K562 (cell line): ENCODE data around the gene RAE1. TPM values are rescaled to one million over a fixed set of nuclear protein-coding genes. Genes with fewer than 3 reads are reported as not detected.

ENCODE experiments used
- ATAC-seq: fragments of 200-7000 bp; cut with Tn5 transposase; 3 replicates; pipeline ENCODE4 v1.9.1; 2020; ENCODE audit warnings: moderate library complexity
- BruUV-seq: library from RNA; stranded (reverse); fragments of 400-500 nt; replicated peaks from 2 replicates; lab custom pipeline; 2021; lab: Mats Ljungman, UMichigan
- CTCF ChIA-PET: fragments of 300-600 bp; formaldehyde crosslinking; extraction: SDS; loops from one replicate; lab custom pipeline; 2021; ENCODE audit warnings: low intra/inter-chr PET ratio; lab: Yijun Ruan, JAX
- POLR2A ChIA-PET: fragments of 300-600, 350-650 bp; sonication (Branson Sonifier 250); formaldehyde crosslinking; extraction: SDS; loops from one replicate; lab custom pipeline; 2021; ENCODE audit warnings: antibody characterized with exemption, inconsistent platforms; lab: Yijun Ruan, JAX
- DNase-seq, 4 experiments: peaks; one replicate each; pipeline versions ENCODE4 v3.0.0 to v3.0.0-alpha.2; 2011 to 2018; ENCODE audit warnings: low spot score in 3 of 4, mixed read lengths in 3 of 4; ENCODE audit errors: extremely low read depth in 1 of 4
- FAIRE-seq: peaks from 2 replicates; lab custom pipeline; 2011; peaks lifted over from hg19 to GRCh38; lab: Jason Lieb, UNC
- H2AFZ ChIP-seq: 2 replicates; pipeline ENCODE4 v1.6.0; 2011; ENCODE audit warnings: low read depth, low read length, control low read depth, inconsistent platforms
- H3K27ac ChIP-seq: fragments of 200-600 bp; 3 replicates; pipeline ENCODE4 v1.8.0; 2011; ENCODE audit warnings: low read depth, mild to moderate bottlenecking, control low read depth, inconsistent platforms, low read length, moderate library complexity, mixed read lengths; ENCODE audit errors: extremely low read depth
- H3K27me3 ChIP-seq, 2 experiments: fragments of 300-600 bp in 1 of 2; 2 replicates in 1 of 2; 3 replicates in 1 of 2; pipeline versions ENCODE4 v1.6.0 to v1.8.0; 2011; ENCODE audit warnings: inconsistent platforms in 2 of 2, low read length in 2 of 2, mild to moderate bottlenecking in 1 of 2, mixed read lengths in 1 of 2, moderate library complexity in 1 of 2; ENCODE audit not compliant: control insufficient read depth in 2 of 2, insufficient read depth in 2 of 2
- H3K36me3 ChIP-seq: fragments of 300-600 bp; 3 replicates; pipeline ENCODE4 v1.8.0; 2011; ENCODE audit warnings: mild to moderate bottlenecking, low read length, inconsistent platforms; ENCODE audit not compliant: control insufficient read depth, insufficient read depth
- H3K4me1 ChIP-seq, 2 experiments: fragments of 200-600 bp in 1 of 2; replicated peaks in 1 of 2; 2 replicates in 1 of 2; 3 replicates in 1 of 2; pipeline versions ENCODE4 v1.5.1 to v1.8.0; 2011; ENCODE audit warnings: inconsistent platforms in 2 of 2, low read length in 2 of 2, mild to moderate bottlenecking in 1 of 2, mixed read lengths in 1 of 2, moderate library complexity in 1 of 2; ENCODE audit not compliant: control insufficient read depth in 2 of 2, insufficient read depth in 2 of 2
- H3K4me2 ChIP-seq: 2 replicates; pipeline ENCODE4 v1.6.1; 2011; ENCODE audit warnings: low read length, control low read depth, inconsistent platforms, mixed read lengths; ENCODE audit not compliant: insufficient read depth
- H3K4me3 ChIP-seq: fragments of 200-600 bp; sonication (generic), shearing (Covaris generic); 2 replicates; pipeline ENCODE4 v1.5.1; 2016; ENCODE audit warnings: control low read depth, inconsistent platforms
- H3K79me2 ChIP-seq: fragments of 200-600 bp; 3 replicates; pipeline ENCODE4 v1.8.0; 2011; ENCODE audit warnings: low read length, inconsistent platforms; ENCODE audit not compliant: control insufficient read depth, insufficient read depth
- H3K9ac ChIP-seq, 2 experiments: 2 replicates each; pipeline versions ENCODE4 v1.6.0 to v1.6.1; 2011; ENCODE audit warnings: low read depth in 2 of 2, low read length in 2 of 2, control low read depth in 1 of 2, inconsistent platforms in 1 of 2, mild to moderate bottlenecking in 1 of 2, mixed read lengths in 1 of 2; ENCODE audit not compliant: insufficient read depth in 1 of 2
- H3K9me1 ChIP-seq: one replicate; pipeline ENCODE4 v1.6.0; 2011; ENCODE audit warnings: inconsistent platforms, mild to moderate bottlenecking, low read length, moderate library complexity; ENCODE audit not compliant: control insufficient read depth, insufficient read depth
- H3K9me3 ChIP-seq: replicated peaks from 2 replicates; pipeline ENCODE4 v1.5.1; 2011; ENCODE audit warnings: low read depth, low read length, inconsistent platforms; ENCODE audit not compliant: control insufficient read depth, insufficient read depth
- H4K20me1 ChIP-seq: replicated peaks from 2 replicates; pipeline ENCODE4 v1.6.1; 2011; ENCODE audit warnings: low read length, inconsistent platforms, mixed read lengths; ENCODE audit not compliant: control insufficient read depth, insufficient read depth
- ETS1 ChIP-seq: conservative IDR thresholded peaks from 2 replicates; pipeline ENCODE4 v1.6.1; 2011; ENCODE audit warnings: low read depth, mild to moderate bottlenecking, low read length; ENCODE audit not compliant: control insufficient read depth
- NRF1 ChIP-seq, 2 experiments: fragments of 450-650 bp; IDR thresholded peaks in 1 of 2; conservative IDR thresholded peaks in 1 of 2; 2 replicates each; pipeline ENCODE4 v1.6.1; 2014; ENCODE audit warnings: mild to moderate bottlenecking in 2 of 2
- SP2 ChIP-seq: IDR thresholded peaks from 2 replicates; pipeline ENCODE4 v1.6.1; 2011; ENCODE audit warnings: mild to moderate bottlenecking, low read depth, low read length, moderate library complexity; ENCODE audit not compliant: poor library complexity, severe bottlenecking; ENCODE audit errors: extremely low read depth
- ZNF239 ChIP-seq: fragments of 250-450 bp; sonication (Bioruptor Pico); IDR thresholded peaks from 2 replicates; pipeline ENCODE4 v1.4.0; 2020; ENCODE audit warnings: mild to moderate bottlenecking
- ZNF280B ChIP-seq: fragments of 250-450 bp; sonication (Bioruptor Pico); IDR thresholded peaks from 2 replicates; pipeline ENCODE4 v1.5.1; 2021; ENCODE audit warnings: mild to moderate bottlenecking
- ZNF311 ChIP-seq: fragments of 250-450 bp; sonication (Bioruptor Pico); IDR thresholded peaks from 2 replicates; pipeline ENCODE4 v1.4.0; 2020; ENCODE audit warnings: mild to moderate bottlenecking, moderate library complexity
- ZNF639 ChIP-seq, 2 experiments: fragments of 200-800 bp in 1 of 2; sonication (Bioruptor generic) in 1 of 2; sonication (generic) in 1 of 2; formaldehyde crosslinking in 1 of 2; IDR thresholded peaks in 1 of 2; conservative IDR thresholded peaks in 1 of 2; 2 replicates each; pipeline versions ENCODE4 v1.5.0 to v1.6.1; 2016 to 2020; ENCODE audit warnings: missing compliant biosample characterization in 1 of 2, missing genetic modification characterization in 1 of 2, missing genetic modification reagents in 1 of 2
- WGBS: fragments of 100-300 bp; shearing (Covaris generic); methylation state at CpG from one replicate; pipeline ENCODE4 v1.1.6; 2016; ENCODE audit warnings: low coverage, mixed read lengths; ENCODE audit not compliant: insufficient coverage; ENCODE audit errors: missing lambda C conversion rate; 5-methylcytosine and 5-hydroxymethylcytosine counted together
- in situ Hi-C: fragments of 300-500 bp; cut with MboI; formaldehyde crosslinking; loops from 4 replicates; pipeline ENCODE4 v1.15.0; 2018; ENCODE audit warnings: inconsistent platforms, mixed read lengths
- intact Hi-C: fragments of 100-400 bp; cut with micrococcal nuclease; formaldehyde crosslinking; loops from 2 replicates; pipeline ENCODE4 v1.14.2; 2022
- polyA plus RNA-seq, 8 experiments: library from polyadenylated mRNA; depleted of rRNA in 4 of 8; stranded (reverse) in 5 of 8; unstranded in 3 of 8; fragments of >200 nt; fragmentation: Nextera tagmentation in 2 of 8; fragmentation: Illumina TruSeq in 1 of 8; extraction: Ambion mirVana in 2 of 8; extraction: Trizol in 1 of 8; gene quantifications; 2 replicates each; pipeline versions ENCODE4 v1.2.1 to v1.2.3, GENCODE V29; 2011 to 2014; ENCODE audit warnings: inconsistent platforms in 1 of 8, missing spikeins in 1 of 8
- total RNA-seq, 7 experiments: library from RNA; depleted of rRNA in 6 of 7; stranded (reverse); fragments of >200 nt in 6 of 7; fragmentation: Illumina TruSeq in 2 of 7; extraction: Trizol in 2 of 7; gene quantifications; 2 replicates each; pipeline versions ENCODE4 v1.2.1 to v1.2.3, GENCODE V29; 2011 to 2021; ENCODE audit warnings: low replicate concordance in 1 of 7

RAE1 gene
- total and polyA plus RNA-seq, 9 of the 15 experiments (the other 6 are each of a cell fraction or from before 2014, with no cell fraction given) = 33.7 to 248 (median 77.7) TPM

GRCh38 chr20:57378646-57379262 is 27.7 kb downstream of the RAE1 start (continued):
- TF ChIP-seq NRF1 (conservative IDR thresholded peaks at IDR 0.05 in 1 of 2, IDR thresholded peaks at IDR 0.05 in 1 of 2) (no peak), ZNF311 (no peak), ETS1 (no peak), ZNF280B (no peak), SP2 (no peak)
- TF ChIP-seq, all 486 proteins: peak for 0

- no peaks in the 10 kb centered on the region for H3K27me3 ChIP-seq
- no TSS peak for BruUV-seq
- H3K79me2 ChIP-seq = no peaks in the 10 kb centered on the region; the same call in 2 of the 3 replicates
- no peaks in the 10 kb centered on the region for H3K9me3 ChIP-seq
- H3K4me1 ChIP-seq = peaks cover 0 to 6% of the 10 kb centered on the region in 2 experiments; a peak in 2 of 5 replicates
- no peak overlapping the region for H2AFZ ChIP-seq
- in situ Hi-C loops (loop anchor here (25.0 kb wide), 1 partner anchor 833 kb away; no protein-coding TSS in a partner anchor), intact Hi-C loops (no loop called here)
- no peak overlapping the region for H3K27ac ChIP-seq
- CTCF ChIA-PET = interaction anchor here (4.3 kb wide), 1 partner anchor 115 kb away, joined by 77 read pairs; no protein-coding TSS in a partner anchor
- no peak overlapping the region for H3K9ac ChIP-seq
- H3K4me2 ChIP-seq = no peak overlapping the region
- peaks cover 57% of the 10 kb centered on the region for H3K36me3 ChIP-seq
- H3K9me1 ChIP-seq = no peaks in the 10 kb centered on the region
- no peak for ATAC-seq
- H3K4me3 ChIP-seq = no peak overlapping the region
- TF ChIP-seq ZNF639 (CRISPR knock-in tag; conservative IDR thresholded peaks at IDR 0.05 in 1 of 2, IDR thresholded peaks at IDR 0.05 in 1 of 2) (no peak), ZNF239 (CRISPR knock-in tag) (peak; percentile 82)
- TF ChIP-seq, all 486 proteins: peak for 1
- 62% methylated on average over 5 of the region's 5 CpGs for WGBS
- H4K20me1 ChIP-seq = peaks cover 9% of the 10 kb centered on the region; the same call in 1 of the 2 replicates
- DNase-seq = no peak
- FAIRE-seq = no peak
- POLR2A ChIA-PET = interaction anchor here (0.5 to 1.9 kb wide), 6 partner anchors 11 to 175 kb away, joined by 3 to 9 read pairs (median 4); partner anchors contain the start of gene RAE1
These were observed 28.2 kb downstream of the RAE1 start for GRCh38 chr20:57379263-57379647.
